MCF 10A (cell line): ENCODE data around the gene OR1S1. TPM values are rescaled to one million over a fixed set of nuclear protein-coding genes. Genes with fewer than 3 reads are reported as not detected.
A peak's percentile ranks its signal among the peaks of the same experiment; 100 is the strongest.

ENCODE experiments used
- BruUV-seq: library from RNA; stranded (reverse); fragments of 400-500 nt; replicated peaks from 2 replicates; lab custom pipeline; 2021; lab: Mats Ljungman, UMichigan
- CTCF ChIA-PET: fragments of 300-600 bp; sonication (Branson Sonifier 250); formaldehyde crosslinking; extraction: SDS; loops from one replicate; lab custom pipeline; 2021; ENCODE audit warnings: antibody characterized with exemption, inconsistent platforms; lab: Yijun Ruan, JAX
- POLR2A ChIA-PET: fragments of 300-600, 350-650 bp; sonication (Branson Sonifier 250); formaldehyde crosslinking; extraction: SDS; loops from one replicate; lab custom pipeline; 2020; ENCODE audit warnings: antibody characterized with exemption, inconsistent platforms; lab: Yijun Ruan, JAX
- DNase-seq: peaks from one replicate; pipeline ENCODE4 v3.0.0-alpha.2; 2018; ENCODE audit not compliant: unreplicated experiment
- H3K27ac Mint-ChIP-seq: one replicate; pipeline ENCODE4 v1.8.0; 2022; ENCODE audit warnings: mild to moderate bottlenecking, low read depth, mixed read lengths; ENCODE audit not compliant: unreplicated experiment
- H3K27me3 Mint-ChIP-seq: one replicate; pipeline ENCODE4 v1.8.0; 2022; ENCODE audit warnings: mixed read lengths; ENCODE audit not compliant: insufficient read depth, unreplicated experiment
- H3K36me3 Mint-ChIP-seq: one replicate; pipeline ENCODE4 v1.8.0; 2022; ENCODE audit warnings: mild to moderate bottlenecking, moderate library complexity, mixed read lengths; ENCODE audit not compliant: insufficient read depth, unreplicated experiment
- H3K4me1 Mint-ChIP-seq: one replicate; pipeline ENCODE4 v1.8.0; 2022; ENCODE audit warnings: mixed read lengths; ENCODE audit not compliant: insufficient read depth, unreplicated experiment
- H3K4me3 Mint-ChIP-seq: one replicate; pipeline ENCODE4 v1.8.0; 2022; ENCODE audit warnings: mild to moderate bottlenecking, moderate library complexity, mixed read lengths; ENCODE audit not compliant: unreplicated experiment
- H3K9me3 Mint-ChIP-seq: one replicate; pipeline ENCODE4 v1.8.0; 2022; ENCODE audit warnings: mixed read lengths; ENCODE audit not compliant: unreplicated experiment
- CTCF ChIP-seq: fragments of 200-600 bp; IDR thresholded peaks from one replicate; pipeline ENCODE4 v1.8.0; 2022; ENCODE audit warnings: antibody characterized with exemption, mild to moderate bottlenecking; ENCODE audit not compliant: unreplicated experiment
- intact Hi-C: fragments of 100-400 bp; cut with micrococcal nuclease; formaldehyde crosslinking; loops from 2 replicates; pipeline ENCODE4 v1.14.1; 2022
- total RNA-seq: library from RNA; stranded (reverse); gene quantifications from 2 replicates; pipeline ENCODE4 v1.2.3, GENCODE V29; 2022

OR1S1 gene
- total RNA-seq, 1 experiment from 2014 or later = not detected

GRCh38 chr11:58199271-58199670, 13.2 kb upstream of the OR1S1 start:
- DNase-seq = no peak
- ChIA-PET POLR2A (no interaction called here), CTCF (no interaction called here)
- H3K9me3 Mint-ChIP-seq = peaks cover 6% of the 10 kb centered on the region
- no TSS peak for BruUV-seq
- H3K4me1 Mint-ChIP-seq = no peaks in the 10 kb centered on the region
- no peak for TF ChIP-seq CTCF
- no peak overlapping the region for H3K27ac Mint-ChIP-seq
- intact Hi-C loops = no loop called here
- no peaks in the 10 kb centered on the region for H3K36me3 Mint-ChIP-seq
- no peak overlapping the region for H3K4me3 Mint-ChIP-seq
- H3K27me3 Mint-ChIP-seq = no peaks in the 10 kb centered on the region

- ChIA-PET CTCF (interaction anchor here (1.5 kb wide), 1 partner anchor 14 kb away, joined by 3 read pairs; no protein-coding TSS in a partner anchor), POLR2A (no interaction called here)
- no TSS peak for BruUV-seq
- Mint-ChIP-seq H3K4me1 (no peaks in the 10 kb centered on the region), H3K4me3 (no peak within 1 kb of the TSS), H3K27ac (no peak within 1 kb of the TSS), H3K36me3 (no peaks in the 10 kb centered on the region), H3K27me3 (no peaks in the 10 kb centered on the region), H3K9me3 (peaks cover 6% of the 10 kb centered on the region)
- DNase-seq = no peak
- no peak for TF ChIP-seq CTCF
- intact Hi-C loops = no loop called here
Observed at GRCh38 chr11:58204042-58204441, 8.5 kb upstream of the OR1S1 start, which contains the start of gene OR1S2. TSS of gene OR1S2 (minus strand) at chr11:58204142. CDS start at chr11:58204142, 0 bp downstream.

DNA sequence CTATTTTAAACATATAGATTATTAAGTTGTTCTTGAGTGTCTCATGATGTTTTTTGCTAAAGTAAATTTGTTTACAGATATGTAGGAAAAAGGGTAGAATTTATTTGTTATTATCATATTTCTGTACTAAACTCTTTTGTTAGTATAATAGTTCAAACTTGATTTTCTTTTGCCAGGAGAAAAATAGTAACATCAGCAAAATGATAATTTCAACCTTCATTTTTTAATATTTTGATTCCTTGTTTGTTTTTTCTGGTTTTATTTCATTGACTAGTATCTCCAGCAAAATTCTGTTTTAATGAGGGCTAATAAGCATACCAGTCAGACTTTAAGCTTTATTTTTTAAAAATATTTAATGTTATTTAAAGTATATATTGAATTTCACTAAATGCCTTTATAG, 4.0 kb downstream of the OR1S1 start:
- H3K27ac Mint-ChIP-seq = no peak overlapping the region
- no TSS peak for BruUV-seq
- no peaks in the 10 kb centered on the region for H3K9me3 Mint-ChIP-seq

DNA sequence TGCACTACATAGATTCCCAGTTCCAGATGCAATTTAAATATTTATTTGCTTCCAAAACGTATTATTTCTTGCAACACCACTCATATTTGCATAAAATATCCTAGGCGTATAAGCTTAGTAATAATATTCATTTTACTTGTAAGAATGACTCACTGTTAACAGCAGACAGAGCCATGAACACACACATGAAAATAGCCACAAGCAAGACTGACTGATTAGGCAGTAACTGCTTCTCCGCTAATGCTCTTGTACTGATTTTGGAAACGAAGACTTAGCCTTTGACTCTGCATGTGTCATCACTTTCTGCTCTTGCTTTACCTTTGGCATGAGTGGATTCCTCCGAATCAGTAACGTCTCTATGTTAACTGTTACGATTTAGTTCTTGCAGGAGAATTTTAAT, 10.2 kb downstream of the OR1S1 start:
- Mint-ChIP-seq H3K9me3 (peaks cover 1% of the 10 kb centered on the region), H3K27me3 (no peaks in the 10 kb centered on the region), H3K27ac (peak overlapping the region; percentile 58), H3K4me3 (no peak overlapping the region), H3K4me1 (peaks cover 12% of the 10 kb centered on the region), H3K36me3 (no peaks in the 10 kb centered on the region)
- ChIA-PET POLR2A (no interaction called here), CTCF (no interaction called here)
- peak; percentile 64 for DNase-seq
- BruUV-seq = no TSS peak
- no peak for TF ChIP-seq CTCF
- intact Hi-C loops = no loop called here

More for the DNA sequence above, 4.0 kb downstream of the OR1S1 start:
- Mint-ChIP-seq H3K4me1 (peaks cover 6% of the 10 kb centered on the region), H3K27me3 (no peaks in the 10 kb centered on the region), H3K36me3 (no peaks in the 10 kb centered on the region), H3K4me3 (no peak overlapping the region)
- TF ChIP-seq CTCF = no peak
- POLR2A ChIA-PET = no interaction called here
- no peak for DNase-seq
- intact Hi-C loops = no loop called here
- CTCF ChIA-PET = no interaction called here
